NCI-H345 treated with DMSO at 0.1 percent for 48 hours (cell line): ENCODE measurements around the gene RGS16.

Source experiments
- DNase-seq: peaks from one replicate; lab custom pipeline; 2025; ENCODE audit not compliant: unreplicated experiment; lab: John Stamatoyannopoulos, UW

The RGS16 gene

GRCh38 chr1:182630586-182630985, 26.4 kb upstream of the RGS16 start:
- DNase-seq = no peak

GRCh38 chr1:182629499-182630096, 25.4 kb upstream of the RGS16 start:
- DNase-seq = no peak

DNA sequence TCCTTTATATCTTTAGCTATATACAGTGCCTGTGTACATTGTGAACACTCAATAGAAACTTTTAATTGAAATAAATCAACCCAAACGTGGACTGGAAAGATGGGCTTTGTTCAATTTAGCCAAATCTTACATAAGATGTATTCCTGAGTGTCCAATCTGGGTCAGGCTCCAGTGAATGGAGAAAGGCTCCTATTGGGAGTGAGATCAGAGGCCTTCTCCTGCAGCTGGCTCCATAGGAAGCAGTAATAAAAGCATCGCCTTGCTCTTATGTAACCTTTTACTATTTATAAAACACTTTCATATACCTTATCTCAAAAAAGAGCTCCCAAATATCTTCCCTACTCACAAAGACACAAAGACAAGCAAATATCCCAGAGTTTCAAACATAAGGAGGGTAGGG, 24.9 kb upstream of the RGS16 start:
- DNase-seq = no peak

GRCh38 chr1:182628657-182629056, 24.5 kb upstream of the RGS16 start:
- DNase-seq = no peak

GRCh38 chr1:182627622-182628021, 23.4 kb upstream of the RGS16 start:
- no peak for DNase-seq

GRCh38 chr1:182626527-182626926, 22.3 kb upstream of the RGS16 start:
- DNase-seq = no peak

GRCh38 chr1:182625719-182626504, 21.7 kb upstream of the RGS16 start:
- no peak for DNase-seq

DNA sequence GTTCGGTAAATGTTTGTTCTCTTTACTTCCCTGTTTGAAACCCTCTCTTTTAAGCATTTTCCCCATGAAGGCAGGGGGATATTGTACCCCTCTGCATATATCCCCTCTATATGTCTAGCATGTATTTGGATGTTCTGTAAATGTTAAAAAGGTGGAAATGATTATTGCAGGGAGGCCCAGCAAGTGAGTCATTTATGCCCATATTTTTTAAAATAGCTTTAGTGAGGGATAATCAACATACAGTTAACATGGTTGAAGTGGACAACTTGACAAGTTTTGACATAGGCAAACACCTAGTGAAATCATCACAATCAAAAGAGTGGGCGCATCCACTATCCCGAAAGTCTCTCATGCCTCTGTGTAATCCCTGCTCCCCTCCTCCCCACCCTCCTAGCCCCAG, 20.8 kb upstream of the RGS16 start:
- no peak for DNase-seq

DNA sequence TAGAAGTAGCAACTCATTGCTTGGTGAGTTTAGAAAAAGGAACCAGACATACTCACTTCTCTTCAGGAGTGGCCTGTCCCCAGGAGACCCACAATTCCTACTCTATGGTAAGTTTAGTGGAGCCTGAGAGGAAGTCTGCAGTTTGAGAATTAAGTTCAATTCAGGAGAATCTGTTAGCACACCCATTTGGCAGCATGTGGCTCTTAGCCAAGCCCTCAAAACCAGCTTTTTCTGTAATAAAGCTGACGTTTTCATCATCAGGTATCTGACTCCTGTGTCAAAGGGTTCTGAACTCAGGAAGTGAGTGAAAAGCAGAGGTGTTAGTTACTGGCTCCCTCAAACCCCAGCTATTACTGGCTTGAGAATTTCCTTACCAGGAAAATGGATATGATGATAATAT, 20.4 kb upstream of the RGS16 start:
- no peak for DNase-seq

DNA sequence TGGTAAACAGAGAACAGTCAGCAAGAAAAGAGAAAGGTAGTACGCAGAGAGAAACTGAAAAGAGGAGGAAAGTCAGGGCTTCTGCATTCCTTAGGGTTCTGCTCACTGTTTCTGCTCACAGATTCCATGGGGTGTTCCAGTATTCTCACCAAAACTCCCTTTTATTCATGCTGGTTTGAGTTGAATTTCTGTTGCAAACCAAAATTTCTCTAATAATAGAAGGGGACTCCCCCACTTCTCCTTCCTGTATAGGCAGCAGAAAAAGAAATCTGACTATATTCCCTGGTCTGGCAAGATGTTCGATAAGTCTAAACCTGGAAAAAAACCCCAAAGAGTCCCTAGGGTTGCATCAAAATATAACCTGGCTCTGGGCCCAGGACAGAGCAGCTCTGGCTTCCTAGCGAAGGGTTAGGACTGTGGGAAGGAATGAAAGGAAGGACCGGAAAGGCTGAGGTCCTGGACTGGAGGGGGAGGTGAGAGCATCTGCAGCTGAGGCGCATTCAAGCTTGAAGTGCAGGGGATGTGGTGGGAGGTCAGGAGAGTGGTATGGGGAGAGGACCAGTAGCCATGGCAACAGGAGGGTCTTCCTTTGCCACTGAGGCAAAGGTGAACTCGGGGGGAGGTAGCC, 18.8 kb upstream of the RGS16 start:
- DNase-seq = no peak

- no peak for DNase-seq
Measured at GRCh38 chr1:182621906-182622305, 17.7 kb upstream of the RGS16 start.

DNA sequence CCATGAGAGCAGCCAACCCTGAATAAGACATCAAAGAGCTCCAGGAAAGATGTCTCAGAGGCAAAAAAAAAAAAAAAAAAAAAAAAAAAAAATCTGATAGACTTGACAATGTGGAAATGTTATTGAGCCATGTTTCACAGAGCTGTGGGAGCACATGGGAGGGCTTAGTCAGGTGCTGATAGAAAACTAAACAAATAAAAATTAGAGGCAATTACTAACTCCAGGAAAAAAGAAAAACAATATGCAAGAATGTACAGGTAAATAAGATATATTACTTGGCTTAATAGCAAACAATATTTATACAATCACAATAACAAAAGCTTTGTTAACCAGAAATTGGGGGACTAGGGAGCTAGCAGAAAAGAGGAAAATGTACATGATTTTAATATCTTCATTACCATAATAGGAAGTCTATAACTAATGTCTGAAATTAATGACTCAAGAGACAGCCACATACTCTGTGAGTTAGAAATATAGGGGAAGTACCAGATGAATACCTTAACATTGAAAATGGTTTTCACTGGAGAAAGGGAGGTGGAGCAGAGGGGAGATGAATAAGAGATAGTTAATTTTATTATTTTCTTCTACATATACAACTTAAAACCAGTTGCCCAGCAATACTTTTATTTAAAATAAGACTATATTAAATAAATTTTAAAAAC, 16.9 kb upstream of the RGS16 start:
- DNase-seq = no peak

DNA sequence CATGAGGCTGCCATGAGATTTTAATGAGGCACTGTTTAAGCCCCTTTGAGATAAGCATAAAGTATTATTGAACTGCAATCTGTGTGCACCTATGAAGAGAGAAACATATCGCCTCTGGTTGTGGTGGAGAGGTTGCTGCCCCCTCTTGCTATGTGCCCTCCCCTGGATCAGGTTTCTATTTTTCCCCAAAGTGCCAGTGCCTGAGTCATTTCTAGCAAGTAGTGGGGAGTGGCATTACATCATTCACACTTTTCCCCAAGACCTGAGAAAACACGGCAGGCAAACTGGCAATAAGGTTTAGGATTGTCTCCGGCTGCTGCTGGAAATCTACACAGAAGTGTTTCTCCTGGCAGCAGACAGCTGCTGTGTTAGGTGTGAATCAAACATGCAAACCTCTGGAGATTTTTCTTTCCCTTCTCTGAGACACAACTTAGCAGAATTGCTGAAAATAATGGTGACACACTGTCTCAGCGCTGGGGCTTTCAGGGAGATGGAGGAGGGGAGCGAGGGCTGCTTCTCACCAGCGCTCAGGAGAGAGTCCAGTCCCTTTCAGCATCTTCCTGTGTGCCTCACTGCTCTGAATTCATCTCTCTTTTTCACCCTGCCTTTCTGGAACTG, 13.7 kb upstream of the RGS16 start:
- no peak for DNase-seq

GRCh38 chr1:182617014-182617429, 12.8 kb upstream of the RGS16 start:
- DNase-seq = peak; percentile 47

GRCh38 chr1:182616130-182617013, 12.2 kb upstream of the RGS16 start:
- peak; percentile 93 for DNase-seq

GRCh38 chr1:182615468-182616129, 11.4 kb upstream of the RGS16 start:
- peak; percentile 76 for DNase-seq

DNA sequence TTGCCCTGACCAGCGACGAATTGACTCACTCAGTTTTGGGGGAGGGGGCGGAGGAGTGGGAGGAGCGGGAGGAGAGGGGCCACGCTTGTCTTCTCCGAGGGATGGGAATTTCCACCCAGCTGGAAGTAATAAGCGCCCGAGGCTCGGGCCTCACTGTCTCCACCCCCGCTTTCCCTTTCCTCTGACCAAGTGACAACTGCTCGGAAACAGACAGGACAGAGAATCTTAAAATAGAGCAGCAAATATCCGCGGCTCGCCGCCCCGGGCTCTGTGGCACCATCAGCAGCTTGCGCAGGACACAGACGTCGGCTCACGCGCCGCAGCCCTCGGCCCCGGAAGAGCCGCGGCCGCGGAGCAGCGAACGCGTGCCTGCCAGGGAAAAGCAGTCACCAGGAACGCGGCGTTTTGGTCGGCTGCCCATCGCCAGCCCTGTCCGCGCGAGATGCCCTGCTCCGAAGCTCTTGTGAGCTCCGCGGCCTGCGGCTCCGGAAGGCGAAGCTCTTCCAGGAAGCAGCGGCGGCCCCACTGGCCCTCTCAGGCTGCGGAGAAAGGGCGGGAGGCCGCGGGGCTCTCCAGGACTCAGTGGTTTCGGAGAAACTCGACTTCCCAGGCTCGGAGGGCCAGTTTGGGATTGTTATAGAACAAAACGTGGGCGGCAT, 10.7 kb upstream of the RGS16 start:
- DNase-seq = peak; percentile 70

DNA sequence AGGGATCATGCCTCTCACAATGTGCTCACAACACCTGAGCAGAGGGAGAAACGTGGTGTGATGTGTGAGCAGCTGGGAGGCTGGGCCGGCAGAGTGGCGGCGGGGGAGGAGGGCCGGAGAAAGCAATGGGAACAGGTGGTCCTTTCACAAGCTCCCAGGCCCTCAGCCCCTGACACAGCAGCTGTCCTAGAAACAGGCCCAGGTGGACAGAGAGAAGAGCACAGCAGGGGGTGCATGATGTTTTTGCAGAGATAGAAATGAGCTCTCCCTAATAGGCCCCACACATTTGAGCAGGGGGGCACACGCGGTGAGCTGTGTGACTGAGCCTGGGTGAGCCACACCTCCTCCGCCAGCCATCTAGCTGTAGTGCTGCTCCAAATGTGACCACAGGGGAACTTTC, 7.6 kb upstream of the RGS16 start:
- DNase-seq = peak; percentile 90

- no peak for DNase-seq
Measured at GRCh38 chr1:182611326-182611725, 7.1 kb upstream of the RGS16 start.
